Neural progenitor cell (in vitro differentiated cells): ENCODE data around the gene FNTB. TPM values are rescaled to one million over a fixed set of nuclear protein-coding genes. Genes with fewer than 3 reads are reported as not detected.

Source experiments
- DNase-seq: peaks from one replicate; pipeline ENCODE4 v3.0.0-alpha.2; 2016; ENCODE audit warnings: low spot score
- H2AFZ ChIP-seq: fragments of 200-600 bp; sonication (generic); replicated peaks from 2 replicates; pipeline ENCODE4 v1.6.1; 2016; ENCODE audit warnings: antibody characterized with exemption
- H3F3A ChIP-seq: fragments of 200-600 bp; sonication (generic); 2 replicates; pipeline ENCODE4 v1.6.1; 2016; ENCODE audit warnings: antibody characterized with exemption, low read depth
- H3K27ac ChIP-seq: fragments of 200-600 bp; sonication (generic); 2 replicates; pipeline ENCODE4 v1.5.1; 2016; ENCODE audit warnings: mild to moderate bottlenecking
- H3K27me3 ChIP-seq: fragments of 200-600 bp; sonication (generic); 2 replicates; pipeline ENCODE4 v1.6.1; 2016; ENCODE audit warnings: mild to moderate bottlenecking, moderate library complexity
- H3K36me3 ChIP-seq: fragments of 200-600 bp; sonication (generic); 2 replicates; pipeline ENCODE4 v1.5.1; 2016
- H3K4me1 ChIP-seq: fragments of 200-600 bp; sonication (generic); 2 replicates; pipeline ENCODE4 v1.6.1; 2016; ENCODE audit warnings: mixed run types
- H3K4me2 ChIP-seq: fragments of 200-600 bp; sonication (generic); 2 replicates; pipeline ENCODE4 v1.6.1; 2016
- H3K4me3 ChIP-seq: fragments of 200-600 bp; sonication (generic); 2 replicates; pipeline ENCODE4 v1.5.1; 2016
- H3K79me2 ChIP-seq: fragments of 200-600 bp; sonication (generic); 2 replicates; pipeline ENCODE4 v1.6.1; 2016; ENCODE audit warnings: low read depth
- H3K9ac ChIP-seq: fragments of 200-600 bp; sonication (generic); 2 replicates; pipeline ENCODE4 v1.6.1; 2016
- H3K9me3 ChIP-seq: fragments of 200-600 bp; sonication (generic); 2 replicates; pipeline ENCODE4 v1.5.1; 2016; ENCODE audit warnings: low read depth
- H4K20me1 ChIP-seq: fragments of 200-600 bp; sonication (generic); 2 replicates; pipeline ENCODE4 v1.6.1; 2016; ENCODE audit warnings: low read depth
- H3K27ac Mint-ChIP-seq: 3 replicates; pipeline ENCODE4 v1.8.0; 2021; ENCODE audit warnings: mixed read lengths
- H3K27me3 Mint-ChIP-seq: 2 replicates; pipeline ENCODE4 v1.8.0; 2022; ENCODE audit warnings: low read depth, mild to moderate bottlenecking, inconsistent platforms, moderate library complexity, mixed read lengths; ENCODE audit not compliant: insufficient read depth
- H3K36me3 Mint-ChIP-seq: 3 replicates; pipeline ENCODE4 v1.8.0; 2021; ENCODE audit warnings: mixed read lengths
- H3K4me1 Mint-ChIP-seq: 3 replicates; pipeline ENCODE4 v1.8.0; 2021; ENCODE audit warnings: mixed read lengths
- H3K4me3 Mint-ChIP-seq: 3 replicates; pipeline ENCODE4 v1.8.0; 2021; ENCODE audit warnings: mild to moderate bottlenecking, moderate library complexity, mixed read lengths
- H3K9me3 Mint-ChIP-seq: 3 replicates; pipeline ENCODE4 v1.8.0; 2020; ENCODE audit warnings: mixed read lengths
- CTCF ChIP-seq: fragments of 200-600 bp; sonication (generic); IDR thresholded peaks from 2 replicates; pipeline ENCODE4 v1.5.1; 2017; ENCODE audit warnings: antibody characterized with exemption, mild to moderate bottlenecking
- EZH2 ChIP-seq: fragments of 200-600 bp; sonication (generic); IDR thresholded peaks from 2 replicates; pipeline ENCODE4 v1.6.1; 2017; ENCODE audit warnings: antibody characterized with exemption, mild to moderate bottlenecking, moderate library complexity
- EZH2phosphoT487 ChIP-seq: fragments of 200-600 bp; sonication (generic); IDR thresholded peaks from 2 replicates; pipeline ENCODE4 v1.6.1; 2017; ENCODE audit warnings: antibody characterized with exemption
- total RNA-seq: library from RNA; depleted of rRNA; stranded (reverse); fragments of >200 nt; gene quantifications from 2 replicates; pipeline ENCODE4 v1.2.3, GENCODE V29; 2015; ENCODE audit warnings: low replicate concordance

The FNTB gene
- total RNA-seq, 1 donor from 2014 or later = 8.0 TPM

GRCh38 chr14:64971491-64971942, 15.2 kb upstream of the FNTB start:
- Mint-ChIP-seq H3K9me3 (no peaks in the 10 kb centered on the region), H3K4me3 (peak overlapping the region; percentile 85), H3K27me3 (no peaks in the 10 kb centered on the region), H3K27ac (no peak overlapping the region), H3K36me3 (no peaks in the 10 kb centered on the region), H3K4me1 (peaks cover 18% of the 10 kb centered on the region)
- no peak for DNase-seq
- Histone ChIP-seq H2AFZ (peak overlapping the region; percentile 88), H4K20me1 (peaks cover 10% of the 10 kb centered on the region), H3K36me3 (no peaks in the 10 kb centered on the region), H3F3A (peaks cover 26% of the 10 kb centered on the region), H3K27ac (no peak overlapping the region), H3K79me2 (no peaks in the 10 kb centered on the region), H3K9ac (no peak overlapping the region), H3K4me2 (peak overlapping the region; percentile 92), H3K4me3 (peak overlapping the region; percentile 95), H3K27me3 (peaks cover 32% of the 10 kb centered on the region), H3K9me3 (no peaks in the 10 kb centered on the region), H3K4me1 (peaks cover 33% of the 10 kb centered on the region)
- TF ChIP-seq EZH2phosphoT487 = no peak
- peak; percentile 37 for TF ChIP-seq EZH2
- TF ChIP-seq CTCF = no peak

- Mint-ChIP-seq H3K4me1 (peaks cover 20% of the 10 kb centered on the region), H3K36me3 (no peaks in the 10 kb centered on the region), H3K27ac (no peak within 1 kb of the TSS), H3K4me3 (peak within 1 kb of the TSS; percentile 87), H3K27me3 (no peaks in the 10 kb centered on the region), H3K9me3 (no peaks in the 10 kb centered on the region)
- DNase-seq = peak; percentile 72
- Histone ChIP-seq H3K36me3 (no peaks in the 10 kb centered on the region), H3F3A (peaks cover 26% of the 10 kb centered on the region), H3K27me3 (peaks cover 32% of the 10 kb centered on the region), H3K4me2 (peak within 1 kb of the TSS; percentile 95), H4K20me1 (peaks cover 10% of the 10 kb centered on the region), H3K4me1 (peaks cover 37% of the 10 kb centered on the region), H3K9ac (no peak within 1 kb of the TSS), H2AFZ (peak within 1 kb of the TSS; percentile 88), H3K27ac (no peak within 1 kb of the TSS), H3K4me3 (peak within 1 kb of the TSS; percentile 95), H3K79me2 (no peaks in the 10 kb centered on the region), H3K9me3 (no peaks in the 10 kb centered on the region)
- no peak for TF ChIP-seq EZH2
- no peak for TF ChIP-seq CTCF
- TF ChIP-seq EZH2phosphoT487 = no peak
These were observed 14.5 kb upstream of the FNTB start, which contains the start of gene RAB15 for GRCh38 chr14:64971943-64972791. Gene RAB15 (minus strand): TSS chr14:64972336. CDS start chr14:64972076, 260 bp downstream.

- Histone ChIP-seq H3F3A (peaks cover 26% of the 10 kb centered on the region), H3K9ac (no peak overlapping the region), H4K20me1 (peaks cover 10% of the 10 kb centered on the region), H3K27ac (no peak overlapping the region), H3K9me3 (no peaks in the 10 kb centered on the region), H3K79me2 (no peaks in the 10 kb centered on the region), H3K4me2 (peak overlapping the region; percentile 95), H3K4me1 (peaks cover 38% of the 10 kb centered on the region), H3K27me3 (peaks cover 32% of the 10 kb centered on the region), H3K36me3 (no peaks in the 10 kb centered on the region), H3K4me3 (no peak overlapping the region), H2AFZ (no peak overlapping the region)
- H3K4me1 Mint-ChIP-seq = peaks cover 20% of the 10 kb centered on the region
- no peak for TF ChIP-seq CTCF
- TF ChIP-seq EZH2phosphoT487 = no peak
- no peak for TF ChIP-seq EZH2
- H3K9me3 Mint-ChIP-seq = no peaks in the 10 kb centered on the region
- H3K27me3 Mint-ChIP-seq = peaks cover 2% of the 10 kb centered on the region
- no peak overlapping the region for H3K27ac Mint-ChIP-seq
- peak overlapping the region; percentile 87 for H3K4me3 Mint-ChIP-seq
- H3K36me3 Mint-ChIP-seq = no peaks in the 10 kb centered on the region
- DNase-seq = no peak
These were observed 13.7 kb upstream of the FNTB start for GRCh38 chr14:64973026-64973442.
